ENCODE measurements around the gene SLC22A23.

Gene SLC22A23, protein sequence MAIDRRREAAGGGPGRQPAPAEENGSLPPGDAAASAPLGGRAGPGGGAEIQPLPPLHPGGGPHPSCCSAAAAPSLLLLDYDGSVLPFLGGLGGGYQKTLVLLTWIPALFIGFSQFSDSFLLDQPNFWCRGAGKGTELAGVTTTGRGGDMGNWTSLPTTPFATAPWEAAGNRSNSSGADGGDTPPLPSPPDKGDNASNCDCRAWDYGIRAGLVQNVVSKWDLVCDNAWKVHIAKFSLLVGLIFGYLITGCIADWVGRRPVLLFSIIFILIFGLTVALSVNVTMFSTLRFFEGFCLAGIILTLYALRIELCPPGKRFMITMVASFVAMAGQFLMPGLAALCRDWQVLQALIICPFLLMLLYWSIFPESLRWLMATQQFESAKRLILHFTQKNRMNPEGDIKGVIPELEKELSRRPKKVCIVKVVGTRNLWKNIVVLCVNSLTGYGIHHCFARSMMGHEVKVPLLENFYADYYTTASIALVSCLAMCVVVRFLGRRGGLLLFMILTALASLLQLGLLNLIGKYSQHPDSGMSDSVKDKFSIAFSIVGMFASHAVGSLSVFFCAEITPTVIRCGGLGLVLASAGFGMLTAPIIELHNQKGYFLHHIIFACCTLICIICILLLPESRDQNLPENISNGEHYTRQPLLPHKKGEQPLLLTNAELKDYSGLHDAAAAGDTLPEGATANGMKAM

DNA sequence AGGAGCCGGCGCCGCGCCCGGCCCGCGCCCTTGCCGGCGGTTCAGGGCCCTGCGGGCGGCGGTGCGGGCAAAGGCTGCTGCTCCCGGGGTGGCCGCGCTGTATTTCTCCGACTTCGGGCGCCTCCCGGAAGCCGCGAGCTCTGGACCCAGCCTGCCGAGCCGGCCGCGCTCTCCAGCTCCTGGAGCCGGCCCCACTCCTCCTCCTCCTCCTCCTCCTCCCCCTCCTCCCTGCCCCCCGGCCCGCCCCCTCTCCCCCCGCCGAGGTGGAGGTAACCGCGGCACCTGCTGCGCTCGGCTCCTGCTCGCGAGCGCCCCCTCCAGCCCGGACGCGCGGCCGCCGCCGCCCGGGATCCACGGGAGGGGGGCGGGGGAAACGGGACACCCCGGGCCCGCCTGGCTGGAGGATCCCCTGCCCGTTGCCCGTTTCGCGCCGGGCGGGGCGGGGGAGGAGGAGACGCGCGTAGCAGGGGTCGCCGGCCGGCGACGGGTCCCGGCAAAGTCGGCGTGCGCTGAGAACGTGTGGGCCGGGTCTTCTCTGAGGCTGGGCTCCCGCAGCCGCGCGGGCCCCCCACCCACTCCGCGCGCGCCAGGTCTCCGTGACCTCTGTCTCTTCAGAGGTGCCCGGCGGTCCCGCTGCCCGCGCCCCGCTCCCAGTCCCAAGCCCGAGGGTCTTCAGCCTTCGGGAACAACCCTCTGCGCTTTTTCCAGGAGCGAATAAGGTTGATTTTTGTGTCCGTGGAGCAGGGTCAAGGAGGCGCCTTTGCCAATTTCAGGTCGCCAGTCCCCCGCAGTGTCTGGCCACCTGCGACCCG, at the start of gene SLC22A23:
Gene SLC22A23 (minus strand): TSS at position 153 of the 812 bp plus-strand sequence. CDS start 491 bp downstream, outside the sequence.
- peak; percentile 28 for DNase-seq (ENCODE audit: low read depth, low spot score)

DNA sequence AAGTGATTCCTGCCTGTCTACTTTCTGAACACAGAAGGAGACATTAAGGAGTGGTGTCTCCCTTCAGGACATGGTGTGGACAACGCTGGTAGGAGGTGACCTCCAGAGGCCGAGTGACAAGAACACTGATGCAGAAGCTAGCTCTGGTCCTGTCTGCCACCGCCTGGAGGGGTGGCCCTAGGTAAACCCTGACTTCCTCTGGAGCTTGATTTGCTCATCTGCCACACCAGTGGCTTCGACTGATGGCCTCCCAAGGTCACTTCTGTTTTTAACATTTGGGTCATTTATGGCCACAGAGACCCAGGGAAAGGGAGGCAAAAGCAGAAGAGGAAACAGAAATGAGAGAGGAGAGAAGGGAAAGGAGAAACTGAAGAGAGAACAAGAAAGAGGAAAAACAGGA, 49.4 kb upstream of the SLC22A23 start:
- no peak for DNase-seq (ENCODE audit: low read depth, low spot score)

DNA sequence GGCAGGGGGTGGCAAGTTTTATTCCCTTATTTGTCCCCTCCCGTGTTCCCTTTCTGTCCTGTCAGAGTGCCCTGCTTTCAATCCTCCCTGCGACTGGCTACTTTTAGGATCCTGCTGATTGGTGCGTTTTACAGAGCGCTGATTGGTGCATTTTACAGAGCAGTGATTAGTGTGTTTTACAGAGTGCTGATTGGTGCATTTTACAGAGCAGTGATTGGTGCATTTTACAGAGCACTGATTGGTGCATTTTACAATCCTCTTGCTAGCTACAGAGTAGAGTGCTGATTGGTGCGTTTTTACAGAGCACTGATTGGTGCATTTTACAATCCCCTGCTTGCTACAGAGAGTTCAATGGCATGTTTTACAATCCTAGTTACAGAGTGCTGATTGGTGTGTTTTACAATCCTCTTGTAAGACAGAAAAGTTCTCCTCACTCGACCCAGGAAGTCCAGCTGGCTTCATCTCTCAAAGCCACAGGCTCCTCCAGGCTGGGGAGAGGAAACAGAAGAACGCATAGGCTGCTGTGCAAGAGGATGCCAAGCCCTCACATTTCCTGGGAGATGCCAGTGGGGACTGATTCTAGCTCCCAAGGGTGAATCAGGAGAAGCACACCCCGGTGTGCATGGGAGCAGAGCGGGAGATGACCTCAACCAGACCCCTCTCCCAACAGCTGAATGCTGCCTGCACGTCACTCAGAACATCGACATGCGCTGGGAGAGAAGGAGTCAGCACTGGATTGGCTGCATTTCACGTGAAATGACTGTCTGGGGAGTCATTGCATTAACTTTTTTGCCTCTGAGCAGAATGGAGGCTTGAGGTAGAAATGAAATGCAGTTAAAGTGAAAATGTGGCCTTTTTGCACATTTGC, 48.3 kb upstream of the SLC22A23 start:
- no peak for DNase-seq (ENCODE audit: low read depth, low spot score)

DNA sequence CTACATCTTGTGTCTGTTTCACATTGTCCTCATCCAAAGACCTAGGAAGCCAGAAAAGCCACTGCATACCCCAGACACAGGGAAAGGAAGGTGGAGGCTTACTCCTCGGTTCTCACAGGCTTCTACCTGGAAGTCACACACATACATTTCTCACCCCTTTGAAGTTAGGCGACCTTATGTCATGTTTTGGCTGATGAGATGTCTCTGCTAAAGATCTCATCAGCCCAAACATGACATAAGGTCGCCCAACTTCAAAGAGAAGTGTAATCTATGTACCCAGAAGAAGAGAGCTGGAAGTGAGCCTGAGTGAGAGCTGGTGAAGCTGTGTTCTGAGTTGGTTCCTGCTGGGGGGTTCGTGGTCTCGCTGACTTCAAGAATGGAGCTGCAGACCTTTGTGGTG, 47.5 kb upstream of the SLC22A23 start:
- no peak for DNase-seq (ENCODE audit: low read depth, low spot score)

DNA sequence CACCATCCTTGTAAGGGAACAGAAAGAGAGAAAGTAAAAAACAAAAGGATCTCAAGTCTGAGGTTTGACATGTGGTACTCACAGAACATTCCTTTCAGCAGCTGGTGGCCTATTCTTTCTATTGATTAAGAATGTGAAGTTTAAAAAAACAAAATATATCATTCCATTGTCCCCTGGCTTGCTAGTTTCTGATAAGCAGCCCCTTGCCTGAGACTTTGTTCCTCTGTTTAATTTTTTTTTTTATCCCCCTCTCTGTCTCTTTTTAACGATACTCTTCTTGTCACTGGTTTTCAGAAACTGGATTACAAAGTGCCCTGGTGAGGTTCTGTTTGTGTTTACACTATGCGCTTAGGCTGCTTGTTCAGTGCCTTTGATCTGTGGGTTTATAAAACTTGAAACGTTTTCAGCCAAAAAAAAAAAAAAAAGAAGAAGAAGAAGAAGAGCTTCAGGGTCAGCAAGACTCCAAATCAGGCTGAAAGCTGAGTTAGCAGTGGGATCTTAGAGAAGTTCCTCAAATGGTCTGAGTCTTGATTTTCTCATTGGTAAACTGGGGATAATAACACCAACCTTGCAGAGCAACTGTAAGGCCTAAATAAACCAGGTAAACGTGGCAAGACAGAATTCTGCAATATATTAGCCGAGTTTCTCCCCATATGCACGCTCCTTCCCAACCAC, 45.1 kb upstream of the SLC22A23 start:
- DNase-seq (ENCODE audit: low read depth, low spot score): no peak

DNA sequence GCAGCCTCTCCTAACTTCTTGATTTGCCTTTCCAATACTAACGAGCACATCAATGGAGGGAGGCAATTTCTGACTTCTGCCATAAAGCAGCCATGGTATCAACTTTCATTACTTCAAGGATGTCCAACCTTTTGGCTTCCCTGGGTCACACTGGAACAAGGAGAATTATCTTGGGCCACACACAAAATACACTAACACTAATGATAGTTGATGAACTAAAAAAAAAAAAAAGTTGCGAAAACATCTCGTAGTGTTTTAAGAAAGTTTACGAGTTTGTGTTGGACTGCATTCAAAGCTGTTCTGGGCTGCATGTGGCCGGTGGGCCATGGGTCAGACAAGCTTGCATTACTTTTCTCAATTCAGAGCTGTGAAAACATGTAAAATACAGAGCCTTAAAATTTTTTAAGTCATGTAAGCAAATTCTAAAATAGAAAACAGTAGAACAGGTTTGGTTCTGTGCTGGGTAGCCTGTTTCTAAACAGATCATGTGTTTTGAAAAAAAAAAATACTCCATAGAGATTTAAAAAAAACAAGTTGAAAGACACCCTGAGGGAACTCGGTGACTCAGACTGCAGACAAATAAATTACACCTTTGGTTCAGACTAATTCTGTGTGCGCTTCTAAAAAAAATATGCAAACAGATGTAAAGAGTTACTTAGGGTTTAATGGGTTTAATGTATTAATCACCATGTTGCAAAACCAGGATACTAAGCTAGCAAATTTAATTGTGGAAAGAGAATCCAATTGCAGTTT, 43.6 kb upstream of the SLC22A23 start:
- DNase-seq (ENCODE audit: low read depth, low spot score): no peak

DNA sequence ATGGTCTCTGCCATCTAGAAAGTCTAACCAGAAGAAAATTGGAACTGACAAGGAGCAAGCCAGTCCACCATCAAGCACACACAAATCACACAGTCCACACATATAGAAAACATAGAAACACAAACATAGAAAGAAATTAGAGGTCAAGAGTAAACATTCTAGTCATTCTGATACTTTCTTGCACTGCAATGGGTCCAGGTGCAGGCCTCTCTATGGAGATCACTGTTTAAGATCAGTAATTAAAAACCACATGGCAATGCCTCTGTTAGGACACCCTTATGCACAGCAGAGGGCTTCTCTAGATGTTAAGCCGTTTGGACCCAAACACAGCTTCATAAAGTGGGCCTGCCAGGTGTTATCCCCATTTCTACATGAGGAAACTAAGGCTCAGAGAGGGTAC, 42.8 kb upstream of the SLC22A23 start:
- no peak for DNase-seq (ENCODE audit: low read depth, low spot score)

DNA sequence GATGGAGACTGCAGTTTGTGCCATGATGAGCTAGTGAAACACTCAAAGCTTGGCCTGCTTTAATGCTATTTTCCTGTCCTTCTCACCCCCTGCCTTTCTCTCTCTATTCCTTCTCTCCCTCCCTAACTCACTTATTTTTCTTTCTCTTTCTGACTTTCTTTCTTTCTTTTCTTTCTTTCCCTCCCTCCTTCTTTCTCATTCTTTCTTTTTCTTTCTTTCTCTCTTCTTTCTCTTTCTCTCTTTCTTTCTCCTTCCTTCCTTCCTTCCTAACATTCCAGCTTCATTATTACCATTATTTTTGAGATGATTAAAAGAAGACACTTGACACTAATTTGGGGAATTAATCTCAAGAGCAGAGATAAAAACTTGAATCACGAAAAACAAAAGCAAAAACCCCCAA, 39.5 kb upstream of the SLC22A23 start:
- DNase-seq (ENCODE audit: low read depth, low spot score): no peak

DNA sequence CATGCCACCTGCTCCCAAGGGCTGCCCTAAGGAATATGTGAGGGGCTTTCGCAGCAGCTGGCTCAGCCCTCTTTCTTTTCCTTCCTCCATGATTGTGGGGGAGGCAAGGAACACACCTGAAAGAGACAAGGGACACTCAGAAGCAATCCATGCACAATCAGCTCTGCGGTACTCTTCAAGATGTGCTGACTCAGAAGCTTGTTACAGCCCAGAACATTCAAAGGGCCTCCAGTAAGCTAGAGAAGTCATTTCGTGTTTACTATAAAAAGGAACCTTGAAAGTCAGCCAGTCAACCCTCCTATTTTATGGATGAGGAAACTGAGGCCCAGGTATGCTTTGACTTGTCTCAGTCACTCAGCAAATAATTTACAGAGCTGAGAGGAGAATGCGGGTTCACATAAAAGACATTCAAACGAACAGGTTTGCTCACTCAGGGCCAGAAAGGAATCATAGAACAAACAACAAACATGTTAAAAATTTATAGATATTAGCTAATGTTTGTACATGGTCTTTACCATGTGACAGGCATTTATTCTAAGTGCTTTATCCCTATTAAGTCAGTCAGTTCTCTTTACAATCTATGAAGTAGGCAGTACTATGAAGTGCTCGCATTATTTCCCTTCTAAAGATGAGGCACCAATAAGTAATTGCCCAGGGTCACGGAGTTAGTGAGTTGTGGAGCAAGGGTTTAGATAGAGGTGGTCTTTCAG, 37.7 kb upstream of the SLC22A23 start:
- DNase-seq (ENCODE audit: low read depth, low spot score): no peak

DNA sequence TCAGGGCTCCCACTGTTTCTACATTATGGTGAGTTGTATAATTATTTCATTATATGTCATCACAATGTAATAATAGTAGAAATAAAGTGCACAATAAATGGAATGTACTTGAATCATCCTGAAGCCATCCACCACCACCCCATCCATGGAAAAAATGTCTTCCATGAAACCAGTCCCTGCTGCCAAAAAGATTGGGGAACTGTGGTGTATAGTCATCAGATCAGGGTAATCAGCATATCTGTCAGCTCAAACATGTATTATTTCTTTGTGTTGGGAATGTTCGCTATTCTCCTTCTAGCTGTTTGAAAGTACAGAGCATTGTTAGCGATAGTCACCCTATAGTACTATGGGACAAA, 33.8 kb upstream of the SLC22A23 start:
- DNase-seq (ENCODE audit: low read depth, low spot score): no peak

DNA sequence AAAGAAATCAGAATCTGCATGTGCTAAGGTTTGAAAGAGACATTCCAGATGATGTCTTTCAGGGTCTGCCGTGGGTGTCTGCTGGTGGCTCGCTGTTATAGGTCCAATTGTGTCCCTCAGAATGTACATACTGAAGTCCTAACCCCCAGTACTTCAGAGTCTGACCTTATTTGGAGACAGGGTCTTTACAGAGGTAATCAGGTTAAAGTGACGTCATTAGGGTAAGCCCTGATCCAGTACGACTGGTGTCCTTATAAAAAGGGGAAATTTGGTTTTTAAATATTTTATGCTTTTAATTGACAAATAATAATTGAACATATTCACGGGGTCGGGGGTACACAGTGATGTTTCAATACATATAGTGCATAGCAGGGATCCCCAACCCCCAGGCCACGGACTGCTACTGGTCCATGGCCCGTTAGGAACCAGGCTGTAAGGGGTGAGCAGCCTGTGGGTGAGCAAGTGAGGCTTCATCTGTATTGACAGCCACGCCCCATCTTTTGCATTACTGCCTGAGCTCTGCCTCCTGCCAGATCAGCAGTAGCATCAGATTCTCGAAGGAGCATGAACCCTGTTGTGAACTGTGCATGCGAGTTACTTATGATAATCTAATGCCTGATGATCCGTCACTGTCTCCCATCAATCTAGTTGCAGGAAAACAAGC, 33.2 kb upstream of the SLC22A23 start:
- no peak for DNase-seq (ENCODE audit: low read depth, low spot score)

DNA sequence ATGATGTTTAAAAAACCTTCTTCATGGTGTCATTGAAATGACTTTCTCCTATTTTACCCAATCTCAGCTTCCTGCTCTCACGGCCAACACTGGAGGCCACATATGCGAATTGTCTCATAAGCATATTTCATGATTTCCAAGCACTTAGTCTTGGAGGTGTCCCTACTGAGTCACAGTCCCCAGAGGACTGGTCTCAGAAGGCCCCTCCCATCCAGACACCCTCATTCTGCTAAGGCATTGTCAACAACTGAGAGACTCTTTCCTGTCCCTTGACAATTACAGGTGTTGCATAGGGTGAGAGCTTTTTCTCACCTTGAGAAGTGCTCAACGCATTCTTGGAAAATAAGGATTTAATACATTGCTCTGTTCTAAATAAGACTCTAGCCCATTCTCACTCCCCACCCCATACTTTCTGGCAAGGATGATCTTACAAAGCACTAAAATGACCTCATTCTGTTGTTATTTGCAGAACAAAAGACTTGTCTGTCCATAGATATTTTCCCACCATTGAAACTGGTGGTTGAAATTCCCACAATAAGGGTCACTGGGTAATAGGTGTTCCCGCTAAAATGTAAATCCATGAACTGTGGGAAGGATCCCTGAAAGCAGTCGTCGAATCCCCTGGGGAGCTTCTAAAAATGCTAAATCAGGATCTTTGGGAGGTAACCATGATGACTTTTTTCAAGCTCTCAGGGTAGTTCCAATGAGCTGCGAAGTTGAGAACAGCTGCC, 32.3 kb upstream of the SLC22A23 start:
- no peak for DNase-seq (ENCODE audit: low read depth, low spot score)

DNA sequence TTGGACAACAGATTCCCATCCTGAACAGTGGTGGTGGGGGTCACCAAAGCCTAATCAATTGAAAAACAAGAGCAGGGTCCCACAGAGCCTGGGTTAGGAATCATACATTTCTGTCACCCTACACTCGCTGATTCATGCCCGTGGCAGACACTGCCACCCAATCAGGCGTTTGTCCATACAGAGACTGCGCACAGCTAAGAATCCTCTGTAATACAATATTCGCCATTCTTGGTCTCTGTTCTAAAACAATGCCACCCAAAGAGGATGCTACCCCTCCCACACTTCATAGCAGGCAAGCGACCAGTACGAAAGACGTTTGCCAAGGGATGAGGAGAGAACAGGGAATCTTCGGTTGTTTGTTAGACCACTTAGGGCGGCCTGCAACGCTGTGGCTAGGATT, 28.1 kb upstream of the SLC22A23 start:
- no peak for DNase-seq (ENCODE audit: low read depth, low spot score)

DNA sequence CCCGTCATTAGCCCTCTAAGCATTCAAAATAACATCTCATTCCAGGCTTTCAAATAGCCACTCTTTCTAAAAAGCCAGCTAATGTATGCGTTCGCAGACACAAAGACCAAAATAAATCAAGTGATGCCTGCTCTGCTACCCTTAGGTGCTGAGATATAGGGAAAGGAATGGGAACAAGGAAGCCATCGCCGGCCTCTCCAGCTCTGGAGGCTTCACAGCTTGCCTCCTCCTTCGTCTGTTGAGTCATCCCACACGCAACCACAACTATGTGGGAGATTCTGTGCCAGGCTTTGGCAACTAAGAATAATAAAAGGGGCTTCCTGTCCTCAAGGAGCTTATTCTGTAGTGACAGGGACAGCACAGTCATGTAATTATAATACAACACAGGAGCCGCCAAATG, 27.3 kb upstream of the SLC22A23 start:
- DNase-seq (ENCODE audit: low read depth, low spot score): no peak

DNA sequence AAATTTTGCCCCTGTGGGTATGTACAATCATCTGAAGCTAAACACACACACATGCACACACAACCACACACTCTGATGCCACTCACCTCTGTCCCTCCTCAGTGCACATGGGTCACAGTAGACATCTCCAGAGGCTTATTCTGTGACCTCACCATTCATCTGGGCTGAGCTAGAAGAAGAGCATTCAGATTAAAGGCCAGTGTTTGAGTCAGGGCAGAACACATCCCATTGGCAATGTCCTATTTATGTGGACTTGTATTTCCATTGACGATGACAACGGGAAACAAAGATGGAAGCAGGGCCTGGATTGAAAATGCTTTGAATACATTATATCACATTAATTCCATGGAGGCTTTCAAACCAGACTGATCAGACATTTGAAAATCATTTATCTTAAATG, 26.8 kb upstream of the SLC22A23 start:
- DNase-seq (ENCODE audit: low read depth, low spot score): no peak

DNA sequence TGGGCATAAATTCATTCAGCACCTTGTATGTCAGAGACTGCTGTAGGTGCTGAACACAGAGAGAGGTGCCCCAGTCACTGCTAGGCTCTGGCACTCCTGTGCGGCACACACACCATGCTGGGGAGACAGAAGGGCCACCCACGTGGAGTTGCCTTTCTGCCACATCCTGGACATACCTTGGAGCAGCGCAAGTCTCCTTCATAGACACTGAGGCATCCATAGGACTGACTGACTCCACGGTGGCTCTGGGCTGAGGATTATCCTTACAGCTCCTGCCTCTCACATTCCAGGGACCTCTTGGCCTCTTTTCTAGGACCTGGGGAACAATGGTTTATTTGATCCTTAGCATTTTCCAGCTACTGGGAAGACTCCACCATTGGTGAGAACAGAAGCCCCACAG, 26.0 kb upstream of the SLC22A23 start:
- no peak for DNase-seq (ENCODE audit: low read depth, low spot score)

DNA sequence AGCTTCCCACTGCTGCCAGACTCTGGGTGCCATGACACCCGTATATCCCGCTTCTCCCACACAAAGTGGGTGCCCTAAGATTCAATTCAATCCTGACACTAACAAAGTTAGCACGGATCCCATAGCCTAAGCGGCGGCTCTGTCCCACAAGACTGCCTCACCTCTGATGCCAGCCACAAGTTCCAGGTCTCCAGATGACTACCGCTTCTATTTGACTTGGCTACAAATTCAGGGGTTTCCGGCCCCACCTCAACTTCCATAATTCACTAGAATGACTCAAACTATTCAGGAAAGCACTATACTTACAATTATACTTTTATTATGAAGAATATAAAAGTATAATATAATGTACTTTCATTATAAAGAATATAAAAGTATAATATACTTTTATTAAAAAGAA, 24.8 kb upstream of the SLC22A23 start:
- DNase-seq (ENCODE audit: low read depth, low spot score): no peak

DNA sequence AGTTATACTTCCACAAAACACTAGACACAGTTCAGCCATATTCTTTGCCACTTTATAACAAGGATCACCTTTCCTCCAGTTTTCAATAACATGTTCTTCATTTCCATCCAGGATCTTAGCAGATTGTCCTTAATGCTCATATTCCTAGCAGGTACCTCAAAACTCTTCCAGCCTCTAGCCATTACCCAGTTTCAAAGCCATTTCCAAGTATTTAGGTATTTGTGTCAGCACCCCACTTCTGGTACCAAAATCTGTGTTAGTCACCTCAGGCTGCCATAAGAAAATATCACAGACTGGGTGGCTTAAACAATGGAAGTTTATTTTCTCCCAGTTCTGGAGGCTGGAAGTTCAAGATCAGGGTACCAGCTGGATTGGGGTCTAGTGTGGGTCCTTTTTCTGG, 23.2 kb upstream of the SLC22A23 start:
- DNase-seq (ENCODE audit: low read depth, low spot score): no peak
